Right lobe of liver (tissue), 4 donors: Measurements from ENCODE around the gene DPP7.

Source experiments
- CTCF ChIP-seq, 4 donors: fragments of 200-600 bp in 3 of 4; fragments of 450-650 bp in 1 of 4; IDR thresholded peaks; one replicate each; pipeline versions ENCODE4 v1.5.1 to v1.8.0; 2016 to 2022; ENCODE audit warnings: antibody characterized with exemption in 4 of 4, mild to moderate bottlenecking in 2 of 4
- POLR2A ChIP-seq: fragments of 450-650 bp; IDR thresholded peaks from one replicate; pipeline ENCODE4 v1.6.1; 2017; ENCODE audit warnings: antibody characterized with exemption, mild to moderate bottlenecking
- donor health status: DM: no; HTN: no; CAD: no.
- donor health status: DM: no; HTN: no; CAD: no.
- donor health status: DM: no; HTN: yes; CAD: no.

GRCh38 chr9:137070201-137070905 lies 44.2 kb downstream of the DPP7 start, which contains the start of gene SAPCD2:
- TF ChIP-seq CTCF (IDR thresholded peaks at IDR 0.05) (no peak), POLR2A (no peak)
